GM18870 (cell line): ENCODE data around the gene GPR32.
"Not testable (repeated sequence)": the region's sequence is repeated elsewhere in the genome, so short reads cannot be mapped to it uniquely, and the experiment has no call there.

Source experiments
- ATAC-seq: cut with Tn5 transposase; IDR thresholded peaks from one replicate; pipeline ENCODE4 v1.9.1; 2021; ENCODE audit warnings: moderate library complexity; ENCODE audit not compliant: unreplicated experiment

The GPR32 gene

DNA sequence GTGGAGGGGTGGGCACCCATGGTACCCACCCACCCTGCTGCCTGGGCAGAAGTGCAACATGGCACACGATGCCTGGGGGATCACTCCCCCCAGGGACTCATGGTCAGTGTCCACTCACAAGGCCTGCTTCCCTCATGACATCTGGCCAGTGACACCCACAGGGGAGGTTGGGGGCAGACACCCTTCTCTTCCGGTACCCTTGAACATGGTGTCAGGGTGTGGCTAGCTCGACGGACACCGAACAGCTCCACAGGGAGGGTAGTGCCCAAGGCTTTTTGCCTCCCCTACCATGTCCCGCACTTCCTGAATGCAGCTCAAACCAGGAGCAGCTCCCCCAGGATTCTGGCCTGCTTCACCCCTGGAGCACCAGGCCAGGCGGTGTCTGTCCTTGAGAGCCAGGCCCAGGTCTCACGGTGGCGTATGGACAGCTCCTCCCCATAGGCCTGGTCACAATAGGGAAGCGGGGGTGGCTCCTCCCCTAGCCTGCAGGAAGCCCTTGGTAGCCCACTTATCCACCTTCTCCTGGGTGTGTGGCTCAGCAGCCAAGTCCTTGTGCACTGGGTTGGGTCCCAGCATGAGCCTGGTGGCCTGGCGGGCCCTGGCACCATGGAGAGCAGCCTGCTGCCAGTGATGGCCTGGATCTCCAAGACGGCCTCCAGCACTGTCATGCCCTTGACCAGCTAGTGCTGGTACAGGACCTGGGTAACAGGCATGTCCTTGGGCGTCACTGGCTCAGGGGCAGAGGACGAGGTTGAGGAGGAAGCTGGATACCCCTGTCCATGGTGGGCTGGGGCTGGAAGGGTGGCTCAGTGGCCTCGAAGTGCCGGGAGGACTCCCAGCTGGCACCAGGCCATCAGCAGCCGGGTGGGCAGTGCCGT is 27.8 kb downstream of the GPR32 start:
- ATAC-seq, result no peak

DNA sequence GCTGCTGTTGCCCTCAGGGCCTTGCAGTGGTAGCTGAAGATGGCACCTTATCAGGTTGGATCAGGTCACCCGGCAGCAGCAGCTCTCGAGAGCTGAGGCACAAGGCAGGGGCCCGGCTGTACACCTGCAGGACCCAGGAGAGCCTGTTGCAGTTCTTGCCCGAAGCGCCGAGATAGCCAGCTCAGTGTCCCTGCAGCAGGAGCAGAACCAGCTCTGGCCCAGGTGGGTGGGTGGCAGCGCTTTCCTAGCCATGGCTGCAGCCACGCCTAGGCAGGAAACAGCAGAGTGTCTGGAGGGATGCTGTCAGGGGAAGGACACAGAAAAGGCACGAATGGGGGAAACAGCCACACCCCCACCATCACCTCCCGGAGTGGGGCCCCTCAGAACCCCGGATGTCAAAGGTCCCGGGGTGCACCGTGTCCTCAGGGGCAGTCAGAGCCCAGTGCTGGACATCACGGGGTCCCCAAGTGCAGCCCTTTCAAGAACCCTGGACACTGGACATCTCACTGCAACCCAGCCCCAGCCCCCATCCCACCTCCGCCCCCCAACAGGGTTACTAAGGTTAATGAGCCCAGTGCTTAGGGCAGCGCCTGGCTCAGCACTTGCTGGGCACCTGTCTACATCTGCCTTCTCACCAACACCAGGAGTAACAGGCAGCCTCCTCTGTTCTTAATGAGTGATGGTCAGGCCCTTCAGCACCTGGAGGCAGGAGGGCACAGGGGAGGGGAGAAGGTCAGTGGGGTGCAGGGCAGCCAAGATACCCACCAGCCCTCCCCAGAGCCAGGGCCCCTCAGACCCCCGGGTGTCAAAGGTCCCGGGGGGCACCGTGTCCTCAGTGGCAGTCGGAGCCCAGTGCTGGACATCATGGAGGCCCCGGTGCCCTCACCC is 28.6 kb downstream of the GPR32 start:
- no peak for ATAC-seq

DNA sequence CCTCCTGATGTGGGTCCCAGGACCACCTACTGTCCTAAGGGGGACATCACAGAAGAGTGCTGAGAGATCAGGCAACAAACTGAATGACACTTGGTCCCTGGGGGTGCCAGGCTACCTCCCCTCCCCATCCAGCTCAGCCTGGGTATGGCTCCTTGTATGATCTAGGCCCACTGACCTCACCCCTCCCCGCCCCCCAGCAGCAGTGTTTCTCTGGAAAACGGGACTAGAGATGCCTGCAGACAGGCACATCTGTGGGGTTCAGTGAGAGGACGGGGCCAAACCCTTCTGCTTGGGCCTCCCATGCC is 29.2 kb downstream of the GPR32 start:
- ATAC-seq, result no peak

DNA sequence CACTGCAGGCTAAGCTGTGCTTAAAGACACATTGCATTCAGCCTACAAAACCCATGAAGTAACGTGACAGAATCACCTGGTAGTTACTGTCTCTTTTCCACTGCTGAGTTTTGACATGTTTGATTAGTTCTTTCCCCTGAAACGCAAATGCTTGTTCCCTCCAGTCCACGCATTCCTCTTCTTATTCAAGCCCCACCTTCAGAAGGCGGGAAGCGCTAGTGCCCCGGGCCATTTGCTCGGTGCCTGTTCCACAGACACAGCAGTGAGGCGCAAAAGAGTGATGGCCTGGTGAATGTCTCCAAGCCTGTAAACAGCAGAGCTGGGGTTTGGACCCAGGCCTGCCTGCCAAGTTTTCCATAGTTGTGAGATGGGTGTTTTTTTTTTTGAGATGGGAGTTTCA is 30.8 kb downstream of the GPR32 start:
- no peak for ATAC-seq

DNA sequence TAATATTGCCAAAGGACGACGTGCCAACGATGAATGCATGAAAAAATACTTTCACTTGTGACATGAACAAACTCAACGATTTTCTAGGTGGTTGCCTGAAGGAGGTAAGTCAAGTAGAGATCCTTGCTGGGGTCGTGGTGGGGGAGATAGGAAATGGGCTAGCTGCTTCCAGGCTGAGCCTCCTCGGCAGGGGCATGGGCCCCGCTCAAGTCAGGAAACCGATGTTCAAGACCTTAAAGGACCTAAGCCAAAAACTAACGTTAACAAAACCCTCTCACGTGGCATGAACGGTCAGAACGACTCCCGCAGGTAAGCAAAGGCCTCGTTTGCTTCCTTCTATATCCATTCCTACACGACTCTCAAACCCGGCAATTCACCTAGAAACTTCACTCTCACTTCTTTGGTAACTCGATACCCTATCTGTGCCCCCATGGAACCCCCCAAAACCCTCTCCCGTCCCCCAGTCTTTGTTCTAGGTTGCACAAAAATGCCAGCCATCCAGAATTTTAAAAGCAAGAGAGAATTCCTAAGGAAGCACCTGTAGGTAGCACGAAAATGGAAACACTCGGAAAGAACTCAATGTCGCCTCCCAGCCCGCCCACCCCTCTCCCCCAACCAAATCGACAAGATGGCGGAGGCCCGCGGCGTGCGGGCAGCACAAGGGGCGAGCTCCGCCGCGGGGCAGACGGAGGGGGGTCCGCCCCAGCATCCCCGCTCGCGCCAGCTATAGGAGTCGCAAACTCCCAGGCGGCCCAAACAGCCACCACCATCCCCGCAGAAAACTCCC is 33.6 kb downstream of the GPR32 start:
- no peak for ATAC-seq

DNA sequence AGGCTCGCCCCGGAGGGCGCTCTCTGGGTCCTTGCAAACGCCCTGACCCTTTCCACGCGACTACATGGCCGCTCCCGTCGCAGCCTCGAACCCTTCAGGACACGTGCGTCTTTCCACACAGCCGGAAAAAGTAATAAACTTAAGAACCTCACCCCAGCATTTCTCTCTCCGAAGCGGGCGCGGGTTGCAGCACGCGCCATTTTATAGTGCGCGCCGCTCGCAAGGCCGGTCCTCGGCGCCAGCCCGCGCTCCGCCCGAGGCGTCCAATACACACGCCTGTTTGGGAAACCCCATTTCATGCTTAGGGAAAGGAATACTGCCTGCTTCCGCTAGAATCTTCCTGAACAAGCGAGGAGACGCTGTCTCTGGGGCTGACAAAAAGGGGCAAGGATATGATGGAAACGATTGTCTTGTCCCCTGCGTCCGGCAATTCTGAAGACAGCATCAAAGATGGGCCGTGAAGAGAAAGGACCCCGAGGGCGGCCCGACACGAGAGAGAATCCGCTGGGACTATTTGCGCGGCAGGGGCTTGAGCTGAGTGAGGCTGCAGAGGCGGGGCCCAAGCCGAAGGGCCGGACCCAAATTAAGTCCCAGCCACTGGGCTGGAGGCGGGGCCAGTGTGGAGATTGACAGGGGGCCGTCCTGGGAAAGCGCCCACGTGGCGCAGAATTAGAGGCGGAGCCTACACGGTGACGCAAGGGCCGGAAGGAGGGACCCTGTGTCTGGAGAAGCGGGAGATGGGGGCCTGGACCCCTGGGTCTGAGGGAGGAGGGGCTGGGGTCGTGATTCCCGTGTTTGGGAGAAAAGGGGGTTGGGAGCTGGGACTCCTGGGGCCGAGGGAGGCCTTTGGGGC is 34.4 kb downstream of the GPR32 start:
- ATAC-seq, result peak; percentile 72

DNA sequence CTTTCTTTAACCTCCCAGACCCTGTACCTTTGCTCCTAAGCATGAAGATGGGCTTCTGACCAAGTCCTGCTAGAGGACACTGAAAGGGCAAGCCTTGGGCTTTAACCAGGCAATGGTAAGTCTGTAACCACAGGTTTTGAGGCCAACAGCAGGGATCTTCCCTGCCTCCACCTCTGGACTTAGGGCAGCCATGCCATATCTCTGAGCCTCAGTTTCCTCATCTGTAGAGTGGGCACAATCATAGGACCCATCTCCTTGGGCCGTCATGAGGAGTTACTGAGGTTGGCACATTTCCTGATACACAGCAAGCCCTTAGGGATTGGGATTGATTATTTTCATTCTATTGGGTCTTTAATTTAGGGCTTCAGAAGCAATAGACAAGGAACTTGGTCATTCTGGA is 38.6 kb downstream of the GPR32 start:
- no peak for ATAC-seq

DNA sequence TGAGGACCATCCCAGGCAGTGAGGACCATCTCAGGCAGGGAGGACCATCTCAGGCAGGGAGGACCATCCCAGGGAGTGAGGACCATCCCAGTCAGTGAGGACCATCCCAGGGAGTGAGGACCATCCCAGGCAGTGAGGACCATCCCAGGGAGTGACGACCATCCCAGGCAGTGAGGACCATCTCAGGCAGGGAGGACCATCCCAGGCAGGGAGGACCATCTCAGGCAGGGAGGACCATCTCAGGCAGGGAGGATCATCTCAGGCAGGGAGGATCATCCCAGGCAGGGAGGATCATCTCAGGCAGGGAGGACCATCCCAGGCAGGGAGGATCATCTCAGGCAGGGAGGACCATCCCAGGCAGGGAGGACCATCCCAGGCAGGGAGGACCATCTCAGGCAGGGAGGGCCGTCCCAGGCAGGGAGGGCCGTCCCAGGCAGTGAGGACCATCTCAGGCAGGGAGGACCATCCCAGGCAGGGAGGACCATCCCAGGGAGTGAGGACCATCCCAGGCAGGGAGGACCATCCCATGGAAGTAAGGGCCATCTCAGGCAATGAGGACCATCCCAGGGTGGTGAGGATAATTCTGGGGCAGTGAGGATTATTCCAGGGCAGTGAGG is 41.5 kb downstream of the GPR32 start:
- ATAC-seq, result not testable (repeated sequence)

DNA sequence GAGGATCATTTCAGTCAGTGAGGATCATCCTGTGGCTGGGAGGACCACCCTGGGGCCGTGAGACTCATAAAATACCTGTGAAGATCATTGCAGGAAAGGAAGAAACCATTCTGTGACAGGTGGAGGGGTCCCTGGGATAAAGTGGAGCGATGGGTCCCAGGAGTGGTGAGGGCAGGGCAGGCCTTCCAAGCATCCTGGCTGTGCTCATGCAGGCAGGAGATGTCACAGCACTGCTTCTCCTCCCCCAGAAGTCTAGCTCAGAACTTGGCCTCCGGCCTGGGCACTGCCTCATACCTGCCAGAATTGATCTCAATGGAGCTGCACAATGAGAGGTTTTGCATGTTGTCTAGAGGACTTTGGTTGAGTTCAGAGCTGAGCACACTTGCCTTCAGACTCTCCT is 42.2 kb downstream of the GPR32 start:
- ATAC-seq, result no peak

DNA sequence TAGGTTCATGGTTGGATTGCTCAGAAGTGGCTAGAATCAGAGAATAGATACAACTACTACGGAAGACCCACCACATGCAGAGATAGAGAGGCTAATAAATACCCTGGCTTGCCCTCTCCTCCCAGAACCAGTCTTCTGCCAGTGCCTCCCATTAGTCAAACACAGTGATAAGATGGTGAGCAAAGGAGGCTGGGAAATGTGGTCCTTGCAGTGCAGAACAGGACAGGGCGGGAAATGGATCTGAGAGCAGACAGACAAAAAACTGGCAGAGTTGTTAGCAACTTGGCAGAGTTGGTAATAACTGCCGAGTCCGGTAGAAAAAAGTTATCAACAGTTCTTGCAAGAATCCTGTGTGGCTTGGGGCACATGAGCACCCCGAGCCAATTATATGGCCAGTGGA is 44.6 kb downstream of the GPR32 start:
- no peak for ATAC-seq

DNA sequence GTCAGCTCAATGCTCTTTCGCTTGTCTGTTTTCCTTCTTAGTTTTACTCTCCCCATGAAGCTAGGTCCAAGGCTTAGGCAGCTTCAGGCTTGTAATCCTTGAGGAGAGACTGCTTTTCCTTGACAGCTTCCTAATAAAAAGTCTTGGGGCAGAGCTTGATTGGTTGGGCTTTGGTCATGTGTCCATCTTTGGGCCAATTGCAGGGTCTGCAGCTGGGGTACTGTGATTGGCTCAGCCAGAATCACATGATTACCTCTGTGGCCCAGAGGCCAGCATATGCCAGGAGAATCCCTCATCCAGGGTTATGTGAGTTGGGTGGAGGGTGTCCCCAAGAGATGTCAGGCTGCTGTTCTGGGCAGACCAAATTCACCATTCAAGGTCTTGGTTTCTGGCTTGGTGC is 45.2 kb downstream of the GPR32 start:
- no peak for ATAC-seq

DNA sequence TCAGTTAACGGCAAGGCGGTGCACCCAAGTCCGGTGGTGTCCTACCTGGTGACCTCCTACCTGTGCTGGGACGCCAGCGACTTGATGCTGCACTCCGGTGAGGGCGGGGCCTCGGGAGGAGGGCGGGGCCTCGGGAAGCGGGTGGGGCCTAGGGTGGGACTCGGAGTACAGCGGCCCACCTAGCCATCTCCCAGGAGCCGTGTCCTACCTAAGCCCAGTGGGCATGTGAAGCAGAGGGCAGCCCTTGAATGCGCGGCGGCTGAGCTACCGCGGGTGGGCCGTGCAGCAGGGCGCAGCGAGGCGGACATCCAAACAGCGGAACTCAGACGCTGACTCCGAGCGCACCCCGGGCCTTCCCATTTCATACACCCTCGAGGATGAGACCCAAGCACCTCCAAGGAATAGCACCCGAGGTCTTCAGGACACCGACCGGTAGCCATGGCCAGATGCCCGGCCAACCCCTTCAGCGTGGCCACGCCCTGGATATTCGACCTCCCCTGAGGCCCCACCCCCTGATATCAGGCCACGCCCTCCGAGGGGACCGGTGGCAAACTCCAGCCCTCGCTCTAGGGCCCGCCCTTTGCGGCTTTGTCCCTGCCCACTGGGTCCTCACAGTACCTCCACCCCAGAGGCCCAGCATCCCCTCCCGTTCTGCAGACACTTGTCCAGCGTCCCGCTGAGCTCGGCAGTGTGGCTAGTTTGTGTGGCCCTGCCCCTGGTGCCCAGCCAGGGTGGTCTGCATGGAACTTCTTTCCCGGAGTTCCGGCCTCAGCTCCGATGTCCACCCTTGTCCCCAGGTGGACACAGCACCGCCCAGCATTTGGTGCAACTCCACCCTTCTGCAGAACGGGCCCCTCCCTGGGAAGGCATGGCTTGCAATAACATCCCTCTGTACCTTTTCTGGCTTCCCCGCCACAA is 47.9 kb downstream of the GPR32 start:
- ATAC-seq, result peak; percentile 38

DNA sequence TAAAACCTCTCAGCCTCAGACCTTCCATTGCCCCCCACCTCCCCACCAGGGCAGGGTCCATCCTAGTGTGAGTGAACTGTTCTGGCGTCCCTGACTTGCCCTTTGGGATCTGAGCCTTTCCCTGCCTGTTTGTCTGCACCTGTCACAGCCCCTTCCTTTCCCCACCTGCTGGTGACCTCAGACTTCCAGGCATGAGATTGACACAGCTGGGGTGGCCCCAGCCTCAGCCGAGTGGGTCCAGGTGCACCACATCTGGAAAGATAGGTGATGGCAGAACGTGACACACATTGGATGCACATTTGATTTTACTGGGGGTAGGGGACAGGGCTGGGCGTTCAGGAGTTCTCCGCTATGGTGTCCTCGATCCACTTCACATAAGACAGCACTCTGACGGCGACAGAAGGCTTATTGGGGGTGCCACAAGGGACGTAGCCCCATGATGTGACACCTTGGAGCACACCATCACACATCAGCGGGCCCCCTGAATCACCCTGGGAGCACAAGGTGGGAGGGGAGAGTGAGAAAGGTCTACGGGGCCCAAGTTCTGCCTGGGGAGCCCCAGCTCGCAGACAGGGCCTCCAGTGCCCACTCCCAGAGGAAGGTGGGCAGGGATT is 48.7 kb downstream of the GPR32 start:
- ATAC-seq, result no peak

DNA sequence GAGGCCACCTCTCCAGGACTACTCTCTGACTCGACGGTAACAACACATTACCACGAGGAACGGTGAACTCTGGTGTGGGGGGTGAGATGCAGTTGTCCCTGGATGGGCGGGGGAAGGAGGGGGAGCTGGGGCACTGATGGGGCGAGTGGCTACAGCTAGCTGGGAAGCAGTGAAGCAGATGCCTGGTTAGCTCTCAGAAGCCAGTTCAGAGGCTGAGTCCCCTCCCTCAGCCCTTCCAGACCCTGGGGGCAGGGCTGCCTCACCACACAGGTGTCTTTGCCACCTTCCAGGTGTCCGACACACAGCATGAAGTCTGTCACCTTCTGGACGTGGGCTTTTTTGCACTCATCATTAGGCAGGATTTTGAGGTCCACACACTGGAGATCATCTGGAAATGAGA is 49.4 kb downstream of the GPR32 start:
- ATAC-seq, result no peak

DNA sequence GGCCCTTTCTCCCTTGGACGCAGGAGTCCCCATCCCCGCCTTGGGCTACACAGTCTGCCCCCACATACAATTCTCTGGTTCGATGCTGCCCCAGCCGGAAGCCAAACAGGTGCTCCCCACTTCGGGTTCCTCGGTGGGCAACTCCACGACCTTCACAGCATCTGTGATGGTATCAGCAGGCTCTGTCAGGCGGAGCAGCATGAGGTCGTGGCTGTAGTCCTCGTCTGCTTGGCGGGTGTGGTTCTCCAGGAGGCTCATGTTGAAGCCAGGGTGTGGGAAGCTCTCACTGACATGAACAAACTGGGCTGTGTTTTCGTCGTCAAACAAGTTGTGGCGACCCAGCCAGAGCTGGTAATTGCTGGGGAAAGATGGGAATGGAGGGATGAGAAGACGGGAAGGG is 49.8 kb downstream of the GPR32 start:
- ATAC-seq, result no peak

DNA sequence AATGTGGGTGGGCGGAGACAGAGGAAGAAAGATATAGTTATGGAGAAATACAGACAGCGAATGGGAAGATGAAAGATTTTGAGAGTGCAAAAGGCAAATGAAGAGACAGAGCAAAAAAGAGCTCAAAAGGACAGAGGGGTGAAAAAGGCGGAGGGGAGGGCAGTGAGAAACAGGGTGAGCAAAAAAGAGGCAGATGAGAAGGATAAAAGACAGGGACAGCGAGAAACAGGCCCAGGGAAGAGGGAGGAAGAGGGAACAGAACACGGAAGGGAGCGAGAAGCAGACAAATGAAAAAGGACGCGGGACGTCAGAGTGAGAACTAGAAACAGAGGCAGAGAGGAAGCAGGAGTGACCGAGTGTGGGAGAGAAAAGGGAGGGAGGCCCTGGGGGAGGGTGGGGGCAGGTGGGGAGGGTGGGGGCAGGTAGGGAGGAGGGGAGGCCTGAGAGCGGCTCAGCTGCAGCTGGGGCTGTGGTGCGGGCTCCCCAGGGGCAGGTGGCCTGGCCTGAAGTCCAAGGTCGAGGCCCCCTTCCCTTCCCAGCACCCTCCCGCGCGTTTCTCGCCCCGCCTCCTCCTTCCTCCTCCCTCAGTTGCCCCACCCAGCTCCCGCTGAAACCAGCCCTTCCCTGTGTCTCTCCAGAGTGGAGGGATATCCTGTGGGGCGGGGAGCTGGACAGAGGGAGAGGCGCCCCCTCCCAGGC is 50.4 kb downstream of the GPR32 start:
- no peak for ATAC-seq

DNA sequence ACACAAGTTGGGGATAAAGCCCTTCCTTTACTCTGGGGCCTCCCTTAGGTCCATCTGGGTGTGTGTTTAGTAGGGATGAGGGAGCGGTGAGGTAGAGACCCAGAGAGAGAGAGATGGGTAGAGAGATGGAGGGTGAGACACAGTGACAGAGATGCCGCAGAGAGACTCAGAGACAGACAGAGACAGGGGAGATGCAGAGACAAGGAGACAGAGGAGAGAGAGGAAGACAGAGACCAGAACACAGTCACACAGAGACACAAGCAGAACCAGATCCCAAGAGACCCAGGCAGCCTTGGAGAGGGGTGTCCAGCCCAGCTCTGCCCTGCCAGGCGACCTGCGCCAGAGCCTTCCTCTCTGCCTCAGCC is 51.0 kb downstream of the GPR32 start:
- ATAC-seq, result no peak
